GM19193 (cell line): Measurements from ENCODE around the gene LRP1.

Experiments
- POLR2A ChIP-seq: IDR thresholded peaks from 4 replicates; pipeline ENCODE4 v1.6.1; 2011; ENCODE audit not compliant: insufficient read depth, insufficient read length; ENCODE audit errors: extremely low read depth

The LRP1 gene

GRCh38 chr12:57190821-57191220 lies 62.5 kb downstream of the LRP1 start:
- no peak for TF ChIP-seq POLR2A

- TF ChIP-seq POLR2A: no peak
Observed at GRCh38 chr12:57191410-57191809, 63.1 kb downstream of the LRP1 start.

GRCh38 chr12:57192920-57193319 lies 64.6 kb downstream of the LRP1 start:
- TF ChIP-seq POLR2A: no peak

GRCh38 chr12:57193706-57194245 lies 65.5 kb downstream of the LRP1 start:
- no peak for TF ChIP-seq POLR2A

GRCh38 chr12:57194253-57194652 lies 66.0 kb downstream of the LRP1 start:
- TF ChIP-seq POLR2A: no peak

- TF ChIP-seq POLR2A: no peak
Observed at GRCh38 chr12:57195186-57195585, 66.9 kb downstream of the LRP1 start.

- TF ChIP-seq POLR2A: no peak
Observed at GRCh38 chr12:57195611-57196371, 67.5 kb downstream of the LRP1 start.

GRCh38 chr12:57196439-57196838 lies 68.2 kb downstream of the LRP1 start:
- TF ChIP-seq POLR2A: no peak

- no peak for TF ChIP-seq POLR2A
Observed at GRCh38 chr12:57196956-57197355, 68.7 kb downstream of the LRP1 start.

- no peak for TF ChIP-seq POLR2A
Observed at GRCh38 chr12:57198329-57198728, 70.0 kb downstream of the LRP1 start.

- TF ChIP-seq POLR2A: no peak
Observed at GRCh38 chr12:57199191-57199590, 70.9 kb downstream of the LRP1 start.

- TF ChIP-seq POLR2A: no peak
Observed at GRCh38 chr12:57200497-57200896, 72.2 kb downstream of the LRP1 start.

GRCh38 chr12:57201219-57201618 lies 72.9 kb downstream of the LRP1 start:
- no peak for TF ChIP-seq POLR2A

- TF ChIP-seq POLR2A: no peak
Observed at GRCh38 chr12:57201631-57202030, 73.3 kb downstream of the LRP1 start.

- no peak for TF ChIP-seq POLR2A
Observed at GRCh38 chr12:57202321-57202720, 74.0 kb downstream of the LRP1 start.

- no peak for TF ChIP-seq POLR2A
Observed at GRCh38 chr12:57203201-57203600, 74.9 kb downstream of the LRP1 start.
